Tibial nerve (tissue), 3 donors: ENCODE data around the gene HIP1.

ENCODE experiments used
- CTCF ChIP-seq, 5 experiments: fragments of 200-600 bp in 3 of 5; fragments of 450-650 bp in 2 of 5; sonication (generic) in 3 of 5; IDR thresholded peaks; one replicate each; pipeline ENCODE4 v1.5.1; 2016 to 2019; ENCODE audit warnings: antibody characterized with exemption in 5 of 5, mild to moderate bottlenecking in 3 of 5, moderate library complexity in 2 of 5
- POLR2A ChIP-seq, 2 donors: fragments of 450-650 bp; IDR thresholded peaks; one replicate each; pipeline ENCODE4 v1.6.1; 2017; ENCODE audit warnings: antibody characterized with exemption in 2 of 2, mild to moderate bottlenecking in 2 of 2, moderate library complexity in 2 of 2

- TF ChIP-seq CTCF (IDR thresholded peaks at IDR 0.05) (no peak), POLR2A (IDR thresholded peaks at IDR 0.05) (no peak)
These were observed 154.4 kb downstream of the HIP1 start for GRCh38 chr7:75584354-75584753.
